Measurements from ENCODE around the gene ASB18.

DNA sequence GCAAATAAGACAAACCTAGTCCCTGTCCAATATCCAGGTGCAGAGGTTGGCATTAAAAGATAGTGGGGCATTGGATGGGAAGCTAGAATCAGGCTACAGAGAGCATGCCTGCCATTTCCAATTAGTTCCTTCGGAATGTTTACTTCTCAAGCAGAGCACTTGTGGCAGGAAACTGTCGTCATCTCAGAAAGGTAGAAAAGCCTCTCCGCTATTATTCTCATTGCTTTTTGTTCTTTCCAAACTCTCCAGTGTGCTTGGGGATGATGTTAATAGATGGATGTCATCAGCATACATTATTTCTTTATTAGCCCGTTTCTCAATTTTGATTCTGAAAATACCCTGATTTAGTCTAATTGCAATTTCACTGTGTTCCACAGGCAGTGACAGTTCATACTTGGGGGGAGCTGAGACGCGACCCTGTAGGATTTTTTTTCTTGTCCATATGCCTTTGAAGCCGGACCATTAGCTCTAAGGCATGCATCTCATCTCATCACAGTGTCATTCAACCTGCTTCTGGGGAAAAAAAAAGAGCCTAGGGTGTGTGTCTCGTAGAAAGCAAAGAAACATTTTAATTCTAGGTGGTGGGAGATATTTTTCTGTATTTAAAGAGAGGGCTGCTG, 7.7 kb downstream of the ASB18 start:
- TF ChIP-seq POLR2A (IDR thresholded peaks at IDR 0.05; ENCODE audit: control extremely low read depth in 1 of 2, low read depth in 2 of 2, low read length in 2 of 2), result no peak
- TF ChIP-seq CTCF (IDR thresholded peaks at IDR 0.05; ENCODE audit: control extremely low read depth in 1 of 3, insufficient read depth in 1 of 3, low read depth in 1 of 3, low read length in 3 of 3), result no peak
- TF ChIP-seq, protein P1, sequence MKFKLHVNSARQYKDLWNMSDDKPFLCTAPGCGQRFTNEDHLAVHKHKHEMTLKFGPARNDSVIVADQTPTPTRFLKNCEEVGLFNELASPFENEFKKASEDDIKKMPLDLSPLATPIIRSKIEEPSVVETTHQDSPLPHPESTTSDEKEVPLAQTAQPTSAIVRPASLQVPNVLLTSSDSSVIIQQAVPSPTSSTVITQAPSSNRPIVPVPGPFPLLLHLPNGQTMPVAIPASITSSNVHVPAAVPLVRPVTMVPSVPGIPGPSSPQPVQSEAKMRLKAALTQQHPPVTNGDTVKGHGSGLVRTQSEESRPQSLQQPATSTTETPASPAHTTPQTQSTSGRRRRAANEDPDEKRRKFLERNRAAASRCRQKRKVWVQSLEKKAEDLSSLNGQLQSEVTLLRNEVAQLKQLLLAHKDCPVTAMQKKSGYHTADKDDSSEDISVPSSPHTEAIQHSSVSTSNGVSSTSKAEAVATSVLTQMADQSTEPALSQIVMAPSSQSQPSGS (IDR thresholded peaks at IDR 0.05; ENCODE audit: low read length), result no peak
- TF ChIP-seq BRCA1 (IDR thresholded peaks at IDR 0.05; ENCODE audit: low read depth, low read length), result no peak
- no peak for TF ChIP-seq GABPA (IDR thresholded peaks at IDR 0.05; ENCODE audit: borderline replicate concordance, insufficient read depth, low read length)
- no peak for TF ChIP-seq POLR2AphosphoS5 (IDR thresholded peaks at IDR 0.05; ENCODE audit: low read depth, low read length)
- TF ChIP-seq NRF1 (IDR thresholded peaks at IDR 0.05; ENCODE audit: low read depth, low read length), result no peak
- no peak for TF ChIP-seq EZH2 (IDR thresholded peaks at IDR 0.05; ENCODE audit: low read depth, low read length, severe bottlenecking)
- TF ChIP-seq KDM1A (IDR thresholded peaks at IDR 0.05; ENCODE audit: borderline replicate concordance, low read length), result no peak
- TF ChIP-seq CHD2 (IDR thresholded peaks at IDR 0.05; ENCODE audit: low read length), result no peak
- no peak for TF ChIP-seq ATF3 (IDR thresholded peaks at IDR 0.05; ENCODE audit: insufficient read depth, low read depth, low read length)
- no peak for TF ChIP-seq RAD21 (IDR thresholded peaks at IDR 0.05 in 1 of 2, conservative IDR thresholded peaks at IDR 0.05 in 1 of 2; ENCODE audit: low read depth in 2 of 2, low read length in 2 of 2)
- no peak for TF ChIP-seq EP300 (IDR thresholded peaks at IDR 0.05; ENCODE audit: borderline replicate concordance in 1 of 2, low read depth in 2 of 2, low read length in 2 of 2)

Data from H1 (cell line).